ENCODE data around the gene MACROD2.
A peak's percentile ranks its signal among the peaks of the same experiment; 100 is the strongest.
"Not testable (repeated sequence)": the region's sequence is repeated elsewhere in the genome, so short reads cannot be mapped to it uniquely, and the experiment has no call there.

MACROD2 gene

DNA sequence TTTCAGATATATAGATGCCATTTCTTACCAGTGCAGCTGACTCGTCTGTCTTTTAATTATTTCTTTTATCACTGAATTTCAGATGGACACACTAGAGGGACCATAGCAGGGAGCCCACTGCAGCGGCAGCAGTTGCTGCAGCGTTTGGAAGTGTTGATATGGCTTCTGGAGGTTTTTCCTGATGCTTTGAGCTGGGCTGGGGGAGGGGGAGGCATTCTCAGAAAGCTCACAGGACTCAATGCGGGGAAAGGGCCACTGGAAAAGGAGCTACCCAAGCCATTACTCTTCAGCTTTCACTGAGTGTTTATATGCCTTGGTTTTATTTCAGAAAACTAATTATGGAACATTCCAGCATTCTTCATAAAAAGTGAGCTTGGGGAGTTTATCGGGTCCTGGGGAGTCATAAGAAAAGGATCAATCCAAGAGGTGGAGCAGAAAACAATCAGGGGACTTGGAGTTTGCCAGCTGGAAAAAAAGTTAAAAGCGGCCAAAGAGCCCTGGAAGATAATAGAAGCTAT lies 1082.5 kb downstream of the MACROD2 start:
- DNase-seq, result no peak

DNA sequence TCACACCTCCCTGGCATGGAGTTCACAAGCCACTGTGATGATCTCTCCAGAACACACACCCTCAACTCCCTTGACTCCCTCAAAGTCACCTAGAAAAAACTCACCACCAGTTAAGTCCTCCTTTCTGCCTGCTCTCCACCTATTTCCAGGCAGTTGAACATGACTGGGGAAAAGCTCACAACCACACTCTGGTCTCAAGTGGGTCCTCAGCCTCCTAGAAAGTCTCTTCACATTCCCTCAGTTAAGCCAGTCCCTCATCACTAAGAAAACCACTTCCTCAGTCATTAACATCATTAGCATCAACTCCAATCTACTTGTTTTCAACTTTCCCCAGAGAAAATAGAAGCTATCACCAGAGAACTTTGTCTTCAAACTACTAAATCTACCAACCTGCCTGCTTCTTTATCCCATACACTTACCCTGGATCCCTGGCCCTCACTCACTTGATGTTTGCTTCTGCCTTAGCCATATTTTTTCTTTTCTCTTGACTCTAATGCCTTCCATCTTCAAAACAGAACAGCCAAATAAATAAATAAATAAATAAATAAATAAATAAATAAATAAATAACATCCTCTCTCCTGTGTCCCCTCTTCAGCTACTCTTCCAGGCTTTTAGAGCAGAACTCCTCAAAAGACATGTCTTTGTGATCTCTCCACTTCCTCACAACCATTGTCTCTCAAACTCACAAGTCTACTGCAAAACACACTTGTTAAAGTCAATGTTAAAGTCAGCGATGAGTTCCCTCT lies 1084.5 kb downstream of the MACROD2 start:
- no peak for DNase-seq

DNA sequence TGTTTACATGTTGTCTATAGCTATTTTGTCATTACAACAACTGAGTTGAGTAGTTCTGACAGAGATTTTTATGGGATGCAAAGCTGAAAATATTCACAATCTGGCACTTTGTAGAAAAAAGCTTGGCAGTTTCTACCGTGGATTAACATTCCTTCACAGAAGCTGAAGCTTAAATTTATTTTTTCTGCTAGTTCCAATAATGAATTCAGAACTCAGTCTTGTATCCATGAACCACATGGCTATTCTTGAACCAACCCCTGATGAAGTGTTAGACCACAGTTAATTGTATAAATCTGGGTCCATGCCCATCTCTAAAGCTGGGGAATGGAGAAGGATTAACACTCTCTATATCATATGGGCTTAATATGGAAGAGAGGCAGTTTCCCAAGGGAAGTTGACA lies 1085.9 kb downstream of the MACROD2 start:
- no peak for DNase-seq

DNA sequence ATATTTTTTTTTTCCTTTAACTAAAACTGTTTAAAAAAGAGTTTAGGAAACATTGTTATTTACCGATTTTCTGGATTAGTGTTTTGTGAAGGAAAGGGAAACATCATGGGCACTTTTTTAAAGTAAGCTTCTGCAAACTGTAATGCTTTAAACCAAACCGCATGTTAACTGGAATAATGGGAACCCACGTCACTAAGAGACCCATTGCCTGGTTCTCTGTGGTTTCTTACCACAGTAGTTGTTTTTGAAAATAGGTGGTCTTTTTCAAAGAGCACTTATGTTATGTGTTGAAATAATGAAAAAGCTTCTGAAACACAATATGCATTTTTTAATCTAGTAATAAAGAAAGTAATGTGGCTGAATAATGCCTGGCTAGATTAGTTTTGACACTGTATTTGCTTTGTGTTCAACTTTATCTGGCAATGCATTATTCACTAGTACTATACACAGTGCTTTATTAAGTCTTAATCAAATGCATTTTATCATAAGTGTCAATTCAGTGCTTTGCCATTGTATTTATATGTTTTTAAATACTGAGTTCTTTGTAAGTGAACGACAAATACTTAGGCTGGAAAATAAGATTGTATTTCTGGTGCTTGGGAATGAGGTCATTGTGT lies 1096.2 kb downstream of the MACROD2 start:
- DNase-seq, result no peak

DNA sequence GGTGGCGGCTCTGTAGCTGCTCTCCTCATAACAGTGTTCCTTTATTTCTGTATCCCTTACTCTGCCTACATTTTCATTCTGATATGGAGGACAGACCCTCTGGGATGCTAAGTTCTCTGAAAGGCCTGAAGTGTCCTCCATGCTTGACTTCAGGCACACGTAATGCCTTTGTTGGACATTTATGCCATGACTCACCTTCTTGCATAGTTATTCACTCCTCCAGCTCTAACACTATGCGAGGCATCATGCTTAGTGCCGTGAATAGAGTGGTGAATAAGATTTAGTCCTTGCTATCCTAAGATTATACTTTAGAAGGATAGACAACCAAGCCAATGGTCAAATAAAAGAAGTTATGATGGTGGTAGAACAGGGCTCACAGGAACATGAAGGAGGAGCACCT lies 1103.0 kb downstream of the MACROD2 start:
- DNase-seq, result no peak

DNA sequence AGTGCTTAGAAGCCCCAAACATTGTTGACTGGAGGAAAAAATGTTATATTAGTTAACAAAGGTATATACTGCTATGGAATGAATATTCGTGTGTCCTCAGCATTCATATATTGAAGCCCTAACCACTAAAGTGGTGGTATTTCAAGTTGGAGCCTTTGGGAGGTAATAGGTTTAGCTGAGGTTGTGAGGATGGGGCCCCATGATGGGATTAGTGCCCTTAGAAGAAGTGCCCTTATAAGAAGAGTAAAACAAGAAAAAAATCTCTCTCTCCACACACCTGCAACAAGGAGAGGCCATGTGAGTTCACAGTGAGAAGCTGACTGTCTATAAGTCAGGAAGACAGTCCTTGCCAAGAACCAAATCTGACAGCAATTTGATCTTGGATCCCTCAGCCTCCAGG lies 1103.8 kb downstream of the MACROD2 start:
- no peak for DNase-seq

DNA sequence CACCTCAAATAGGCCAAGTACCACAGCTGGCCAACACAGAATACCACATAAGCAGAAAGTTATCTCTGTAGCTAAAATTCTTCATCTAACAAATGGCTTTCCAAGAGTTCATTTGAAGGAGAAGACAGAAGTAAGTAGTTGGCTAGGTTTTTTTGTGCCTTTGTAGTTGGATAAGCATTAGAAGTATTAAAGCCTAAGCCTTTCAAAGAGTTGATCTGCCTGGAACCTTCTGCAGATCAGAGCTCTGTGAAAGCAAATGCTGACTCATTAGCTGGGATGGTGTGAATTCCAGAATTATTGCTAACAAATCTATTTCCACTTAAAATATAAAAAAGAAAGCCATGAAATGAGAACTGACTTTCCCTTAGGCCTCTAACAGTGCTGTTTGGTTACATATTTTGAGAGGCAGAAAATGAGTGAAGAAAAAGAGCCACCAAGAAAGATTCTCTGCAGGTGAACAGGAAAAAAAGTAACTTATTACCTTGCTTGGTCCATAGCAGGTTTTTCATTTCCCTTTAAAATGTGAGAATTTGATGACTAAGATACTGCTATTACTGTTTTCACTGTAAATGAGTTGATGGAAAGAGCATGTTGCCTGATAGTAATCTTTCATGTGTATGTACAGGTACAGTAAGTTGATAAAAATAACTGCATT lies 1105.3 kb downstream of the MACROD2 start:
- no peak for DNase-seq

DNA sequence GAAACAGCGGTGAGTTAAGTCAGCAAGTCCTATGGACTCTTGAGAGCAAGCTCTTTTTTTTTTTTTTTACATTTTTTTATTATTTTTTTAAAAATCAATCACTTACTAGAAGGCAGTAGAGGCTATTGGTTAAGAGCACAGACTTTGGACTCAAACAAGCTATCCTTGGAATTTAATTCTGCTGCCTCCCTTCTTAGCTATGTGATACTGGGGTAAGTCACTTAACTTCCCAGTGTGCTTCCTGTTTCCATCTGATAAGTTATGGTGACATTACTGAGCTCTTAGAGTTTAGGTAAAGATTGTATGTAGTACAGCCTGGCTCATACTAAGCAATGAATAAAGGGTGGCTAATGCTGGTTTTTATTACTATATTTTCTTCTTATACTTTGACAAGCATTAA lies 1112.6 kb downstream of the MACROD2 start:
- DNase-seq, result no peak

DNA sequence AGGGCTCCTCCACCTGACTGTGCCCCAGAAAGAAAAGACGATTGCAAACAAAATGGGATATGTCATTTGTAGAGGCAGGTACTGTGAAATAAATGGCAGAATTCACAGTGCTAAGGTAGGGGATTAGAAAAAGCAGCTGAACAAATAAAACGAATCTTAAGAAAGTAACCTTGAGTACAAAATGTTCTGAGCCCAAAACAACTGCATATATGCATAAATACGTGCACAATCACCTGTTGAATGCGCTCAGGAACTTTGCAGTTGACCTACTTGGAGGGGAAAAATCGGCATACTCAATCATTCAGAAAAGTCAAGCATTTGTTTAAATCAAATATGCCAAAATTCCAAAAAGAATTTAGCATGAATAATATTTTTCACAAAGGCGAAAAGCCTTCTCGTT lies 1114.2 kb downstream of the MACROD2 start:
- DNase-seq, result no peak

DNA sequence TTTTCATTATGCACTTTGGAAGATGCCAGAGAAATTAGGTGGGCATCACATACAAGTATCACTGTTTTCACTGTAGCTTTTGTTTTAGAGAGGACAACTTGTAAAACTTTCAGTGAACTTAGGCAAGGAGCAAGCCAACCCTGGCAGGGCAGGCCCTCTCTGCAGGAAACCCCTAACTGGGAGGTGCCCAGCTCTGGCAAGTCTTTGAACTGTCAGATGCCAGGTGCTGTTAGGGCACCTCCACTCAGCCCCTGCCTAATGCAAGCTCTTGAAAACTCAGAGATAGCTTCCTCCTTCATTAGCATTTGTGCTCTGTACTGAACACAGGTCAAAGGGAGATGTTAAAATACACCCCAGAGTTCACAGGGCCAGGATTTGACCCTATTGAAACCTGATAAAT lies 1116.3 kb downstream of the MACROD2 start:
- no peak for DNase-seq

DNA sequence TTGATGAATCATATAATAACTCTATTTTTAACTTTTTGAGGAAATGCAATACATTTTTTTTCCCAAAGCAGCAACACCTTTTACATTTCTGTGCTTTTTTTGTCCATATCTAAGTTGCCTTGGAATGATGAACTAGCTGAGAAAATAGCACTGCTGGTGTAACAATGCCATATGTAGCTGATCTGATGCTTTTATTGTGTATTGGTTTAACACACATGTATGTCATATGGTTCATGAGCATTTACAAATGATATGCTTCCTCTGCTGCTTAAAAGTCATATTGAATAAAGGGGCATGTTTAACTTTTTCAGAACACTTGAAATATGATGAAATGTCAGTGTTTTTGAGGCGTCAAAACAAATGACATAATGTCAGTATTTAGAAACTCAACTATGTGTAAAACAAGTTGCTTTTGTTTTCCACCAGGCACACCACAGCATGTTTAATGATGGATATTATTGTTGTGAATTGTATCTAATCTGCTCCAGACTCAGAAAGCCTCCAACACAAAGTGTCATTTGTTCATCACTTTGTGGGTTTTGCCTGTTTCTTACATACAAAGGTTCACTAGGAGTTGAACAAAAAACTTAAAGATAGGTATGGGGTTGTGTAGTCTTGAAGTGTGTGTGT lies 1117.9 kb downstream of the MACROD2 start:
- no peak for DNase-seq

DNA sequence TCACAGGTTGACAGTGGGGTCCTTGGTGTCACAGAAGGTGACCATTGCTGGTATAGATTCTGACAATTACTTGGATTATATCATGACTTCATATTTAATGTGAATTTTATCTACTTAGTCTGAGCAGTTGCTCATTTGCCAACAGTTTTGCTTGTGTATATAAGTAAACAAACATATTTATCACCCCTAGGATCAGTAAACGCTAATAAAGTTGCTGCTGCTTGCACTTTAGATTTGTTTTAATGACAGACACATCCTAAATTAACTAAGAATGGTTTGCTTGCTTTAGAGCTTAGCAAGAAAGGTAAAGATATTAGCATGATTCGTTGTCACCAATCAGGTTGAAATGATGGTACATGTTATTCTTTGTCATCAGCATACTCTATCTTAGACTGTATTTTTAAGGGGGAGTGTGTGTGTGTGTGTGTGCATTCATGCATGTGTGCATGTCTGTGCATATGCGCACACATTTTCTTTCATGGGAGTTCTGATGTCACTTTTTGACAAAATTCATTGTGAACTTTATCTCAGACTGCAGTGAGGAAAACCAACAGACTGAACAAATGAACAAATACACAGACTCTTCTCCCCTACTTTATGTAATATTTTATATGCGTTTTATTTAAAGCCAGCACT lies 1124.7 kb downstream of the MACROD2 start:
- no peak for DNase-seq

DNA sequence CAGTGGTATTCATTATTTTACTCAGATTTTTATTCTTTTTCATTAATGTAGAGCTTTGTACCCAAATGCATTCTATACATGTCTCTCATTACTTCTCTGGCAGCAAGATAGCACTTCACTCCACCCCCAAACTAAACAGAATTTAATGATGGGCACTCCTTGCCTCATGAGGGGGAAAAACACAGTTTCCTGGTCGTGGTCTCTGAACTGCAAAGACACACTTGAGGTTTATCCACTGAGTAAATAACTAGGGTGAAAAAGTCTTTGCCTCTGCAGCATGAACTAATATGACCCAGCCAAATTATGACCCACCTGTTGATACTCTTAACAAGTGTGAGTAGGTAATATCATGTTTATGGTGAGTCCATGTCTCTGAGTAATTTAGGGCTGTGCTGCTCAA lies 1127.3 kb downstream of the MACROD2 start:
- no peak for DNase-seq

DNA sequence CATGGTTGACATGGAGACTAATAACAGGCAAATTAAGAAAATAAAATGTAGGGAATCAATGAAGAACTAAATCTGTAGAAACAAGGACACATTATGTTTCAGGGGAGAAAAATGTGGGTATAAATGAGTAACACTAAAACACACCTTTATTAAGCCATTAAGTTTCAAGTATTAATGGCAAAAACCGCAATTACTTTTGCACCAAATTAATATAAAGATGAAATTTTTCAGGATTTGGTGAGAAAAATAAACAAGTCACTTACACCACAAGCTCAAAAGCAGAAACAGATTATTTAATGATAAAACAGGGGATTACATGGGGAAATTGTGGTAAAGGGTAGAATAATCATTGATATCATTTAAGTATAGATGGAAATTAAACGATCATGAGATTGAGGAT lies 1135.9 kb downstream of the MACROD2 start:
- no peak for DNase-seq

DNA sequence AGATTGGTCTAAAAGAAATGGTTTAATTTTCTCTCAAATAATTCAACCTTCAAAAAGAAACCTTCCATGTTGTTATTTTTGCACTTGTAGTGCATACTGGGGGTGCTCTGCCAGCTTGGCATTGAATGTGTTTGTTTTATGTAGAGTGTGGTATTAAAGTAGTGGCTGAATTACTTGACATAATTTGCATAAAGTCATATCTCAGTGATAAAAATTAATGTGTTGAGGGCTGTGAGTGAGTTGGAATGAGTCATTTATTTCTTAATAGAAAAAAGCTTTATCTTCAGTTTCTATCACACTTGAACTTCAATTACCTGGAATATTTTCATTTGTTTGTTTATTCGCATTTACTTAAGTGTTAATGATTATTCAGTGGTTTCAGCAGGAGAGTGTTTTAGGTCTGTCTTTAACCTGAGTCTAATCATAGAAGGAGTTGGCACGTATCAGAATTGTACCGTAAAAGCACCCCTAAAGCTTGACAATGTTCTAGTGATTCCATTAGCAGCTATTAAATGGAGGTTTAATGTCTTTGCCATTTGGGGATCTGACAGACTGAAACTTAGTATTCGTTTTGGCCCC lies 1143.3 kb downstream of the MACROD2 start:
- peak; percentile 28 for DNase-seq

DNA sequence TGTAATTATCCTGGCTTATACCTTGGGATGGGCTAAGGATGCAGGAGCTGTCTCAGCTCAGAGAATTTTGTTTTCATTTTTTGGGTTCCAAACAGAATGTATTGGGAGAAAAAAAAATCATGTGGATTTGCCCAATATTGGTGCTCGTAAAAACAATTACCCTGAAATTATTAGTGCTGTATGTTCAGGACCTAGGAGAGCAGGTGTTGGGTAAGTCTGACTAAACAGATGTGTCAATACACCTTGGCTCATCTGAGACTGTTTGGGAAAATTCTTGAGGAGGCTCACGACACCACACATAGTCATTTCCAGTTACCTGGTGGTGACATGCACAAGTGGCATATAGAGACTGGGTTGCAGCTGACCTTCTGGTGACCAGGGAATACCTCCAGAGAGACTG lies 1144.2 kb downstream of the MACROD2 start:
- DNase-seq, result no peak

DNA sequence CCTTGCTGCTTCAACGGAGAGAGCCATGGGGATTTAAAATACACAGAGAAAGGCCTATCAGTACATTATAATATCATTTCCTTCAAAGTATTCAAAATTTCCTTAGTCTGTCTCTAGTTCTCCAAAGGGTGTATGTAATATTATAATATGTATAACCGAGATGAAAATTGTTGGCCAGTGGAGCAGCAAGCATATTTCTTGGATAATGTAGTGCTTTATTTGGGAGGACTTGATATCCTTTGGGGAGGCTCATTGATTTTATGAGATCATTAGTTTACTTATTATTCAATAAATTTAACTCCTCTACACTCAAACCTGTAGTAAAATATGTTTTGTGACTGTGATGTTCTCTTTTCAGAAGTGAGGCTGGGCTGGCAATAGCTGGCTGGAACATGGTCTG lies 1145.0 kb downstream of the MACROD2 start:
- no peak for DNase-seq

DNA sequence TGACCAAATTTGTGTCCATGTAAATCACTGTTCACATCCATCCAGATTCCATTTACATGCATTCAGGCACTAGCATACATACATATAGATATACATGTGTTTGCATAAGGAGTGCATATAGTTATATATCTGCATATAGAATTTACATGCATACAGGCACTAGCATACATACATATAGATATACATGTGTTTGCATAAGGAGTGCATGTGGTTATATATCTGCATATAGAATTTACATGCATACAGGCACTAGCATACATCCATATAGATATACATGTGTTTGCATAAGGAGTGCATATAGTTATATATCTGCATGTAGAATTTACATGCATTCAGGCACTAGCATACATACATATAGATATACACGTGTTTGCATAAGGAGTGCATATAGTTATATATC lies 1145.6 kb downstream of the MACROD2 start:
- not testable (repeated sequence) for DNase-seq

DNA sequence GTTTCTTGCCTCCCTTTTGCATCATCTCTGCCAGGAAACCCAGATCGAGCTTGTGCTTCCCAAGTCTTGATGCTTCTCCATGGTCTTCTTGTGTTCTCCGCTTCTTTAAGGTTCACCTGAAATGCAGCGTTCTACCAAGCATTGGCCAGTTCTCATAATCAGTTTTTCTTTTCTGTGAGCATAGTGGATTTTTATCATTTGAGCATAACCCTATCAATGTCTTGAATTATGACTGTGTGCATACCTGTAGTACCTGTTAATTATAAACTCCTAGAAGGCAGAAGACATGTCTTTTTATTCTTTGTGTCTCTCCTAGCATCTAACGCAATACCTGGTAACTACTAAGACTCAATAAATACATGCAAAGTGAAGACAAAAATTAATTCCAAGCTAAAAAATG lies 1146.5 kb downstream of the MACROD2 start:
- DNase-seq, result no peak

DNA sequence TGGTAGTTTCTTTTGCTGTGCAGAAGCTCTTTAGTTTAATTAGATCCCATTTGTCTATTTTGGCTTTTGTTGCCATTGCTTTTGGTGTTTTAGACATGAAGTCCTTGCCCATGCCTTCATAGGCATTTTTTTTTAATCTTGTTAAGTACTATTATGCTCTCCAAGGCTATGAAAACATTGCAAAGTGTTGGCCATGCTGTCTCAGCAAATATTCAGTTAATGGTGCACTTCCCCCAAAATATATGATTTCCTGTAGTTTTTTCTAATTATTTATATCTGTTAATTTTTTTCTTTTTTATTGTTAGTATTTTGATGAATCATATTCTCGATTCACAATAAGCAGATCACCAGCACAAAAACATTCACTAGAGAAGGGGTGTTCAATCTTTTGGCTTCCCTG lies 1148.2 kb downstream of the MACROD2 start:
- no peak for DNase-seq

DNA sequence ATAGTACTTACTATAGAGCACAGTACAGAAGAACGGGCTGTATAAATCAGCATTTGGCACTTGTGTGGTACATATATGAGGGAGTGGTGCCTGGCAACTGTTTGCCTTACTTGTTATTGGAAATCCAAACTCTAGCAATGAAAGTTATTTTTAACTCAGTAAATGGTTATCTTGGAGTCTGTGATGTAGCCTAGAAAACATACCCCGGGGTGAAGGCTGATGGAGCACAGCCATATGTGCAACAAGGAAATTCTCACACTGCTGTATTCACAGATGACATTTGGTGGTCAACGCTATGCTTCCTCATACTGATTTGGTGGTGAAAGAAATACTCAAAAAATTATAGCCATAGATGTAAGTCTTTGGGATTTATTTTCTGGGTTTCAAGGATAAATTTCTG lies 1149.6 kb downstream of the MACROD2 start:
- DNase-seq, result no peak

DNA sequence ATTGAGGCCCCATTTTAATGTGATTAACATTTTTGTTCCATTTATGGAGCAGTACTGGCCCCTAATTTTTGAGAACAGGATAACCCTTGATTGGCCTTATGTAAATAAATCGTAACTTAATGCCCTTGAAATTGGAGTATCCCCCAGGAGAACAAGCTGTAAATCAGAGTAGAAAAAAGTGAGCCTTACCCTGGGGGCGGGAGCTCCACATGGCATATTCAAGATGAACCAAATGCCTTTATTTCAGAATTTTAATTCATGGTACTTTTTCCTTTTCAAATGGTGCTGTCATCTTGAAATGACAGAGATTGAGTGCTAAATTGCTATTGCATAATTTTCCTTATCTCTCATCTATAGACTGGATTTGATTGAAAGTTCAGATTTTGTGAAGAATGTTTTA lies 1151.6 kb downstream of the MACROD2 start:
- peak; percentile 7 for DNase-seq

DNA sequence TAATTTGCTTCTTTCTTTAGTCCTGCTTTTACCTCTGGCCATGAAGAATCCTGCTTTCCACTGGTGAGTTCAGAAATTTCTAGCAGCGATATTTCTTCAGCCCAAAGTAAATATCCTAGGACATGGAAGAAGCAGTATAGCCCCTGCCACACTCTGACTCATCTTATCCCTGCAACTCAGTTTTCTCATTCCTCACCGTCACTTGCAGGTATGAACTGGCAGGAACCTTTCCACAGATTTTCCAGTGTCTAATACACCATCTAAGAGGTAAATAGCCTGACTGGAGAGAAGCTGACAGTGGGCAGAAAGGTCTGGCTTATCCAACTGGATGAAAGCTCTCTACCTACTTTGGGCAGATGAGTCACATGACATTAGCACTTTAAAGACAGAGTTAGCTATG lies 1158.8 kb downstream of the MACROD2 start:
- DNase-seq, result no peak
